ENCODE data around the gene POU6F1. TPM values are rescaled to one million over a fixed set of nuclear protein-coding genes. Genes with fewer than 3 reads are reported as not detected.
"Not testable (repeated sequence)": the region's sequence is repeated elsewhere in the genome, so short reads cannot be mapped to it uniquely, and the experiment has no call there.

POU6F1 gene
- total and polyA plus RNA-seq, 8 donors, result 3.8 to 16.8 (median 6.7) TPM

GRCh38 chr12:51263341-51263740 lies 45.5 kb upstream of the POU6F1 start:
- DNase-seq, result no peak
- Histone ChIP-seq H3K9me3 (no peaks in the 10 kb centered on the region), H3K4me1 (peaks cover 0 to 26% (median 11%) of the 10 kb centered on the region in 4 donors), H3K27ac (peak overlapping the region in 4 of 5 donors; percentile 7 to 60 (median 32)), H3K36me3 (no peaks in the 10 kb centered on the region), H3K4me3 (no peak overlapping the region), H3K27me3 (no peaks in the 10 kb centered on the region)
- TF ChIP-seq POLR2AphosphoS5 (IDR thresholded peaks at IDR 0.05) (no peak), POLR2A (IDR thresholded peaks at IDR 0.05) (no peak)
- TF ChIP-seq, protein P1, sequence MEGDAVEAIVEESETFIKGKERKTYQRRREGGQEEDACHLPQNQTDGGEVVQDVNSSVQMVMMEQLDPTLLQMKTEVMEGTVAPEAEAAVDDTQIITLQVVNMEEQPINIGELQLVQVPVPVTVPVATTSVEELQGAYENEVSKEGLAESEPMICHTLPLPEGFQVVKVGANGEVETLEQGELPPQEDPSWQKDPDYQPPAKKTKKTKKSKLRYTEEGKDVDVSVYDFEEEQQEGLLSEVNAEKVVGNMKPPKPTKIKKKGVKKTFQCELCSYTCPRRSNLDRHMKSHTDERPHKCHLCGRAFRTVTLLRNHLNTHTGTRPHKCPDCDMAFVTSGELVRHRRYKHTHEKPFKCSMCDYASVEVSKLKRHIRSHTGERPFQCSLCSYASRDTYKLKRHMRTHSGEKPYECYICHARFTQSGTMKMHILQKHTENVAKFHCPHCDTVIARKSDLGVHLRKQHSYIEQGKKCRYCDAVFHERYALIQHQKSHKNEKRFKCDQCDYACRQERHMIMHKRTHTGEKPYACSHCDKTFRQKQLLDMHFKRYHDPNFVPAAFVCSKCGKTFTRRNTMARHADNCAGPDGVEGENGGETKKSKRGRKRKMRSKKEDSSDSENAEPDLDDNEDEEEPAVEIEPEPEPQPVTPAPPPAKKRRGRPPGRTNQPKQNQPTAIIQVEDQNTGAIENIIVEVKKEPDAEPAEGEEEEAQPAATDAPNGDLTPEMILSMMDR (IDR thresholded peaks at IDR 0.05), result no peak
- whole genome bisulfite sequencing, 5 donors, result 94 to 98% (median 96%) methylated on average over 3 of the region's 3 CpGs
- intact Hi-C loops (cut with DNase I; ENCODE audit: low total_unique reads), result no loop called here

DNA sequence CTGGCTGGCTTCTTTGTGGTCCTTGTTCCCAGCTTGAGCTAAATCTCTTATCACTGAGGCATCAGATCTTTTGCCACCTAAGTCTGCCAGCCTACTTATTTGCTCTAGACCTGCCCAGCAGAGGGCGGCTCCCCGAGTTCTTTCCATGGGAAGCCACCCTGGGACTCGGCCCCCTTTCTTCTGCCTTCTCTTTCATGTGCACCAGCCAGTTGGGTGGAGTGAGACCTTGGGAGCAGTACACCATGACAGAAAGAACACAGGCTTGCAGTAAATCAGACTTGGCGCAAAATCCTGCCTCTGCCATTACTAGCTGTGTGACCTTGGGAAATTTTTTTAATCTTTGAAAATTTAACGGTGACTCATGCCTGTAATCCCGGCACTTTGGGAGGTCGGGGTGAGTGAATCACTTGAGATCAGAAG lies 44.9 kb upstream of the POU6F1 start:
- no peak for TF ChIP-seq EP300 (IDR thresholded peaks at IDR 0.05)
- TF ChIP-seq POLR2A (IDR thresholded peaks at IDR 0.05), result no peak
- TF ChIP-seq, protein P1 (IDR thresholded peaks at IDR 0.05), result peak in 3 of 7 experiments; percentile 11 to 46 (median 45)
- peak in 1 of 3 donors; percentile 15 for TF ChIP-seq POLR2AphosphoS5 (IDR thresholded peaks at IDR 0.05)
- WGBS, 5 donors, result 15 to 53% (median 33%) methylated on average over 7 of the region's 7 CpGs
- Histone ChIP-seq H3K4me3 (no peak overlapping the region), H3K4me1 (peaks cover 0 to 21% (median 7%) of the 10 kb centered on the region in 4 donors), H3K36me3 (no peaks in the 10 kb centered on the region), H3K9me3 (no peaks in the 10 kb centered on the region), H3K27me3 (no peaks in the 10 kb centered on the region), H3K27ac (peak overlapping the region in 3 of 5 donors; percentile 7 to 60 (median 49))
- intact Hi-C loops (cut with DNase I; ENCODE audit: low total_unique reads), result no loop called here
- DNase-seq, result peak; percentile 77 to 78

GRCh38 chr12:51259600-51259999 lies 41.7 kb upstream of the POU6F1 start:
- H3K4me1 ChIP-seq; H3K4me3 ChIP-seq; H3K27me3 ChIP-seq; DNase-seq; H3K27ac ChIP-seq; intact Hi-C loops (cut with DNase I; ENCODE audit: low total_unique reads); H3K9me3 ChIP-seq: not testable (repeated sequence)
- 89 to 97% (median 95%) methylated on average over 1 of the region's 1 CpG for WGBS, 5 donors
- H3K36me3 ChIP-seq, result peaks cover 0 to 11% (median 9%) of the 10 kb centered on the region in 4 donors

DNA sequence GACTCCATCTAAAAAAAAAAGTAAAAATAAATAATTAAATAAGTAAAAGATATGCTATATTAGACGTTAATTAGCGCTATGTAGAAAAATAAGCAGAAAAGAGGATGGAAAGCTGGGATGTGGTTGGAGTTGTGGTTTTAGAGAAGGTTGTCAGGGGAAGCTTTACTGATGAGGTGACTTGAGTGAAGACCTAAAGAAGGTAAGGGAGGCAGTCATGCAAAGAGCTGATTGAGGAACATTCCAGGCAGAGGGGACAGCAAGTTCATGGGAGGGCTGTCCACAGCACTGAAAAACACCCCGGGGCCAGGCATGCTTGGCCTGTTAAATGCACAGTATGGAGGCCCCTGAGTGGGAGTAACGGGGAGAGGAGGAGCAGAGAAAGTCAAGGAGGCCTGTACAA lies 36.7 kb upstream of the POU6F1 start:
- TF ChIP-seq POLR2A (IDR thresholded peaks at IDR 0.05) (no peak), EP300 (IDR thresholded peaks at IDR 0.05) (no peak), POLR2AphosphoS5 (IDR thresholded peaks at IDR 0.05) (no peak)
- TF ChIP-seq, protein P1 (IDR thresholded peaks at IDR 0.05), result no peak
- no peak overlapping the region for H3K4me3 ChIP-seq
- H3K27ac ChIP-seq, result no peak overlapping the region
- DNase-seq, result no peak
- H3K9me3 ChIP-seq, result no peaks in the 10 kb centered on the region
- H3K36me3 ChIP-seq, result peaks cover 0 to 26% (median 15%) of the 10 kb centered on the region in 4 donors
- no peaks in the 10 kb centered on the region for H3K27me3 ChIP-seq
- H3K4me1 ChIP-seq, result no peaks in the 10 kb centered on the region
- intact Hi-C loops (cut with DNase I; ENCODE audit: low total_unique reads), result no loop called here
- 88 to 93% (median 89%) methylated on average over 4 of the region's 4 CpGs for WGBS, 5 donors

DNA sequence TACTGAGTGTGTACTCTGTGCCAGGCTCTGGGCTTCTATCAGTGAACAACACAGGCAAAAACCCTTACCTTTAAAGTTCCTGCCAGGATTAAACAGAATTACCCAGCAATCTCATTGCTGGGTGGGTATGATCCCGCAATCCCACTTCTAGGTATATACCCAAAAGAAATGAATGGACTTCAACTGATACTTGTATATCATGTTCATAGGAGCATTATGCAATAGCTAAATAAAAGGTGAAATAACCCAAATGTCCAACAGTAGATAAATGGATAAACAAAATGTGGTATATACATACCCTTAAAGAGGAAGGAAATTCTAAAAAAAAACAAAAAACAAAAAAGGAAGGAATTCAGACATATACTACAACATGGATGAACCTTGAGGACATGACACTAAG lies 35.4 kb upstream of the POU6F1 start:
- H3K27ac ChIP-seq, result no peak overlapping the region
- no peaks in the 10 kb centered on the region for H3K4me1 ChIP-seq
- H3K4me3 ChIP-seq, result no peak overlapping the region
- 92 to 100% (median 95%) methylated on average over 1 of the region's 1 CpG for WGBS, 5 donors
- intact Hi-C loops (cut with DNase I; ENCODE audit: low total_unique reads), result no loop called here
- peaks cover 0 to 26% (median 15%) of the 10 kb centered on the region in 4 donors for H3K36me3 ChIP-seq
- DNase-seq, result no peak
- no peaks in the 10 kb centered on the region for H3K27me3 ChIP-seq
- TF ChIP-seq POLR2A (IDR thresholded peaks at IDR 0.05) (no peak), EP300 (IDR thresholded peaks at IDR 0.05) (no peak), POLR2AphosphoS5 (IDR thresholded peaks at IDR 0.05) (no peak)
- TF ChIP-seq, protein P1 (IDR thresholded peaks at IDR 0.05), result no peak
- H3K9me3 ChIP-seq, result no peaks in the 10 kb centered on the region

Data from stomach (tissue), 9 donors.